ENCODE measurements around the gene CPN1.
"Not testable (repeated sequence)": the region's sequence is repeated elsewhere in the genome, so short reads cannot be mapped to it uniquely, and the experiment has no call there.

- TF ChIP-seq TAF1 (IDR thresholded peaks at IDR 0.05; ENCODE audit: borderline replicate concordance, low read depth, low read length); POLR2A (IDR thresholded peaks at IDR 0.05; ENCODE audit: low read depth, low read length): not testable (repeated sequence)
Observed at GRCh38 chr10:100011906-100012305, 69.8 kb downstream of the CPN1 start.

Measured in GM12892 (cell line).